ENCODE results near the gene LCN1.

LCN1 gene

DNA sequence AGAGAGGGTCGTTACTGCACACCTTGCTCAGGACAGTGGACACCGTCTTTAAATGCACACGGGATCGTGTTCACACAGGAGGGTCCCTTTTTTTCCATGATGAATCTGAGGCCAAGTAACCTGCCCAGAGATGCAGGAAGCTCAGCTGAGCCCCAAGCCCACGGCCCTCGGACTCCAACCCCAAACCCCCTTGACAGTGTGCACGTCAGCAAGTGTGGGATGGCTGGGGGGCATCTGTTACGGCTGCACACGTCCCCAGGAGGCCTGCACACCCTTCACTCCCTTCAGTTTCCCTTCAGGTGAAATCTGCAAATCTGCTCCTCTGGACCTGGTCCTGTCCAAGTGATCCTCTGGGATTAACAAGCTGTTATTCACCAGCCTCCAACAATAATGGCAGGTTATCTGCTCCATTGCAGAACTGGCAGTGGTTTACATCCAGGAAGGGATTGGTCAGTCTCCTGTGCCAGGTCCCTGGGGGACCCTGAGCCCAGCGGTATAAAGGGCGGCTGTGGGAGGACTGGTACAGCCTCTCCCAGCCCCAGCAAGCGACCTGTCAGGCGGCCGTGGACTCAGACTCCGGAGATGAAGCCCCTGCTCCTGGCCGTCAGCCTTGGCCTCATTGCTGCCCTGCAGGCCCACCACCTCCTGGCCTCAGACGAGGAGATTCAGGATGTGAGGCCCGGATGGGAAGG is at the start of gene LCN1:
TSS of gene LCN1 (plus strand) at position 525 of the 692 bp plus-strand sequence. CDS start at position 583, 58 bp downstream.
- no peak for DNase-seq

- no peak for DNase-seq
Observed at GRCh38 chr9:135471791-135472640, 49.2 kb upstream of the LCN1 start.

- no peak for DNase-seq
Observed at GRCh38 chr9:135473972-135474543, 47.2 kb upstream of the LCN1 start.

- peak; percentile 15 for DNase-seq
Observed at GRCh38 chr9:135474915-135475314, 46.3 kb upstream of the LCN1 start.

DNA sequence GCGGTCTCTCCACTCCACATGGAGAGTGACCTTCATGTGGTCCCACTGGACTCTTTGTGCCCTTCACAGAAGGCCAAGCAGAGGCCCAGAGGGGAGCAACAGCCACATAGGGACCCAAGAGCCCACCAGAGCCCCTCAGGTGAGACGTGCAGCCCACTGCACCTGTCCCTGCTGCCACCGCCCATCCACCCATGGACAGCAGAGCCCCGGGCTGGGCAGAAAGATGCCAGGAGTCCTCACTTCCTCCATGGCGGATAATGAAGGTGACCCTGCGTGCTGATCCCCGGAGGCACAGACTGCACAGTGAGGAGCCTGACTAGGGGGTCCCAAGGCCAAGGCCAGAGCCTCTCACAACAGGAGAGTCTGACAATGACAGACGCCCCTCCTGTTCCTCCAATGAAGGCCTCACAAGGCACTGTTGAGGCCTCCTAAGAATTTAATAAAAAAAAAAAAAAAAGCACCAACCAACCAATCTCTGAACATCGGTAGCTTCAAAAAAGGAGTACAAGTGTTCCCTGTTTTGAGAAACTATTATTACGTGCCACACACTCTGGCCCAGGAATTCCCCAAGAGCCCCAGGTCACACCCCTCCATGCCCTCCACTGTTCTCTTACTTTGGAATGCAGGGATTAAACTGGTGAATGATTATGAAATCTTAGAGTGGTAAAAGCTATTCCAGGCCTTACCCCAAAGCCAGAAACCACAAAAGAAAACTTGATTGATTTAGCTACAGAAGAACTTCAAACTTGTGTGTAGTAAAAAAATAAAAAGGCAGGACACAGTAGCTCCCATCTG is 44.5 kb upstream of the LCN1 start:
- DNase-seq = no peak

DNA sequence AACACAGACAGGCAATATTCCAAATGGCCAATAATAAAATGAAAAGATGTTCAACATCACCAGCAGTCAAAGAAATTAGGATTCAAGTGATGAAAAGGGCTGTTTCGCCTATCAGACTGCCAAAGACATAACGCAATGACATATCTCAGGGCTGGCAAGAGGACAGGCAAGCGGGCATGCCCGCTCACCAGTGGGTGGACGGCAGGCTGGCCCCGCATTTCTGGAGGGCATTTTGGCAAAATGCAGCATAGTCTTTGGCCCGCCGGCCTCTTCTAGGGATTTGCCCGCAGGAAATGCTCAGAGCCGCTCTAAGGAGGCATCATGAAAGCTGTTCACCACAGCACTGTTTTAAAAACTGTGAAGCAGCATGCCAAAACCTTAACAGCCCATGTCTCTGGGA is 43.0 kb upstream of the LCN1 start:
- DNase-seq = no peak

- DNase-seq = peak; percentile 62
Observed at GRCh38 chr9:135478829-135479468, 42.3 kb upstream of the LCN1 start.

DNA sequence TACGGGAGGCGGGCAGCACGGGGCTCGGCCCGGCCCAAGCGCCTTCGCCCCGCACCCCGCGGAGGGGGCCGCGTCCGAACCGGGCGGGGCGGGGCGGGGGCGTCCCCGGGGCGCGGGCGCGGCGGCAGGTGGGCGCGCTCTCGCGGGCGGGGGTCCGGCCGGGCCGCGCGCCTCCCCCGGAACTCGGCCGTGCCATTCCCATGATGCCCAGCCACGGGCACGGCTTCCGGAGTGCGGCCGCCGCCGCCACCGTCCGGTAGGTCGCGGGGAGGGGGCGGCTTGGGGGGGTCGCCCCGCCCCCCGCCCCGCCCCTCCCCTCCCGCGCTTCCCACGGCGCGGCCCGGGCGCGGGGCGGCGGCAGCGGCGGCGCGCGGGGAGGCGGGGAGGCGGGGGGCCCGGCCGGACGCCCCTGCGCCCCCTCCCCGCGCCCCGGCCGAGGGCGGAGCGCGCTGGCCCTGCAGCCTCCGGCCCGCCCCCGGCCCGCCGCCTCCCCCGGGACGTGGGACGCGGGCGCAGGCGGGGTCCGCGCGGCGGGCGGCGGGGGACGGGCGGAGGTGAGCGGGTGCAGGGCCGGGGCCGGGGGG is 41.7 kb upstream of the LCN1 start, which contains the start of gene PPP1R26:
TSS of gene PPP1R26 (plus strand) at position 314 of the 584 bp plus-strand sequence. CDS start 4,729 bp downstream, outside the sequence.
- DNase-seq = no peak

- peak; percentile 45 for DNase-seq
Observed at GRCh38 chr9:135480071-135480939, 40.9 kb upstream of the LCN1 start.

DNA sequence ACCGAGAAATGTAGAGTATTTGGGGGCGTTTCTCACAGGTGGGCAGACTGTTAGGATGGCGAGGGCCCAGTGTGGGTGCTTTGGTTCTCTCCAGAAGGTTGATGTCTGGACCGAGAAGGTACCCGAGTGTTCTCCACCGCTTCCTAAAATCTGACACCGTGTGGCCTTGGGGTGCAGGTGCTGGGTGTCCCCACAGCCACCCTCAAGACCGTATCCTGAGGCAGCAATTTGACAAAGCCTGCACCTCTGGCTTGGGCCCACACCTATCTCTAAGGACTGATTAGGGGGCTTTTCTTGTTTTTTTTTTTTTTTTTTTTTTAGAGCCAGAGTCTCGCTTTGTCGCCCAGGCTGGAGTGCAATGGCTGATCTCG is 40.3 kb upstream of the LCN1 start:
- no peak for DNase-seq

DNA sequence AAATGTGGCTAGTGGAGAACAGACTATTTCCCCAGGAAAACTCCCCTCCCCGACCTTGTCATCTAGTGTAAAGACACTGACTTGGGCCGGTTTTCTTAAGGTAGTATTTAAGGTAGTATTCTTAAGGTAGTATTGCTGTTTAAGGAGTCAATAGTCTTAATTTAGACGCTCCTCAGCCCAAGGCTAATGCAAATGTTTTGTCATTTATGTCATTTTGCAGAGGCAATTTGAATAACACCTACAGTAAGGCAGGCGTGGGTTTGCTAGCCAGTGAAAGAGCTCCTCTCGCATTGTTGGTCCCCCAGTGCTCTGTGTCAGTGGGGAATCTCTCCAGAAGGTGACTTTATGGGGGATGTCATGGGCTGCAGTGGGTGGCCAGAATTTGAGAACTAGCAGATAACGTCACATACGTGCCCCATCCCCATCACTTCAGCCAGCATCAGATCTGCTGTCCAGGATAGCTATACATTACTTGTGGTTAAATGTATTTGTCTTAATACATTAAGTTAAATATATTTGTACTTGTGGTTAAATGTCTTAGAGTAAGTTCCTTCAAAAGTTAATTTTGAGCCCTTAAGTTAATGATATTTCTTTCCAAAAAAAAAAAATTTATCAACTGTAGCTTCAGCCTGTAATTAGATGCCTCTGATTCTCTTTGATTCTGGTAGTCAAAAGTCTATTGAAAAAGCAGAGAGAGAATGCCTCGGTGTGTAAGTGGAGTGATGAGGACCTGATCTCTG is 39.1 kb upstream of the LCN1 start:
- DNase-seq = no peak

GRCh38 chr9:135484460-135485277 is 36.6 kb upstream of the LCN1 start:
- no peak for DNase-seq

DNA sequence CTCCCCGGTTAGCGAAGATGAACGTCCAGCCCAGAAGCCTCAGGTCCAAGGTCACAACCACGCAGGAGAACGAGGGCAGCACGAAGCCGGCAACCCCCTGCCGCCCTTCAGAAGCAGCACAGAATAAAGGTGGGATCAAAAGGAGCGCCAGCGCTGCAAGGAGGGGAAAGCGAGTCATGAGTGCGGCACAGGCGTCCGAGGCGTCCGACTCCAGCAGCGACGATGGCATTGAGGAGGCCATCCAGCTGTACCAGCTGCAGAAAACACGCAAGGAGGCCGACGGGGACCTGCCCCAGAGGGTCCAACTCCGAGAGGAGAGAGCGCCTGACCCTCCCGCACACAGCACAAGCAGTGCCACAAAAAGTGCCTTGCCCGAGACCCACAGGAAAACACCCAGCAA is 35.9 kb upstream of the LCN1 start:
- DNase-seq = no peak

DNA sequence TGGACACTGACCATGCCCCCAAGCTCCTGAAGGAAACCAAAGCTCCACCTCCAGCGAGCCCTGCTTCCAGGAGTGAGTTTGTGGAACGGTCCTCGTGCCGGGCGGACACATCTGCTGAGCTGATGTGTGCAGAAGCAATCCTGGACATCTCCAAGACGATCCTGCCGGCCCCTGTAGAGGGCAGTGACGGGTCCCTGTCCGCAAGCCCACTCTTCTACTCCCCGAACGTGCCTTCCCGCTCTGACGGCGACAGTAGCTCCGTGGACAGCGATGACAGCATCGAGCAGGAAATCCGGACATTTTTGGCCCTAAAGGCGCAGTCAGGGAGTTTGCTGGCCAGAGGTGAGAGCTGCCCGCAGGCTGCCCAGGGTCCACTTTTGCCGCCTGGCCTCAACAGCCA is 35.4 kb upstream of the LCN1 start:
- no peak for DNase-seq

- DNase-seq = no peak
Observed at GRCh38 chr9:135486267-135487065, 34.8 kb upstream of the LCN1 start.

GRCh38 chr9:135487281-135488012 is 33.8 kb upstream of the LCN1 start:
- DNase-seq = no peak

DNA sequence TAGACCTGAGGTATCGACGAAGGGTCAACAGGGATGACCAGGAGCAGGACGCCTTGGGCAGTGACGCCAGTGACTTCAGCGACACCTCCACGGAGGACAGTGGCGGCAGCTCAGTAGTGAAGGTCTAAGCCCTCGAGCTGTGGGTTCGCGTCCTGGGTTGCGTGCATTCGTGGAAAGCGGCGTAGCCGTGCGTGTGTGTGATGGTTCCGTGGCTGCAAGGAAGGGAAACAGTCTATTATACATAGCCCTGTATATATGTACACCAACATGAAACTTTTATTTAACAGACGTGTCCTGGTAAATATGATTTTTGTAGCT is 33.3 kb upstream of the LCN1 start:
- DNase-seq = no peak

DNA sequence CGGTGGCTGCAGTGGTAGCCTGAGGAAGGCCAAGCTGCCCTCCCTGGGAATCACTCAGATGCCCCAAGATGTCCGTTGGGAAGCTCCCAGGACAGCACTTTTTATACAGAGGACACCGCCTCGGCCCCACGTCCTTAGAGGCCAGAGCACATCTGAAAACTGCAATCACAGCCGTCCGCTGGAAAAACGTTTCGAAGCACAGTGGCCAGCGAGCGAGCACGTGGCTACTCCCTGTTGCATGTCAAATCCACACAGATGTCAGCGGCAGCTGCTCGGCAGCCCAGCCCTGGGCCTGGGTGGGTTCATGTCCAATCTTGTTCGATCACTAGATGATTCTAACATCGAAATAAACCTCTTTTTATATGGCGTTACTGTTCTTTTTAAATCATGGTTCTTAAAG is 32.7 kb upstream of the LCN1 start:
- DNase-seq = no peak
